ENCODE data around the gene GHSR.

GRCh38 chr3:172471903-172472302, 23.6 kb upstream of the GHSR start:
- TF ChIP-seq MAX (IDR thresholded peaks at IDR 0.05) (no peak), ZBTB33 (IDR thresholded peaks at IDR 0.05) (no peak), TAF1 (conservative IDR thresholded peaks at IDR 0.05) (no peak), CTCF (IDR thresholded peaks at IDR 0.05; ENCODE audit: low read depth, low read length, missing input control) (no peak), SP1 (IDR thresholded peaks at IDR 0.05) (no peak)
